Mesenchymal stem cell (in vitro differentiated cells and primary cell): ENCODE measurements around the gene RXRB.

Experiments used
- DNase-seq: peaks from one replicate; pipeline ENCODE4 v3.0.0-alpha.2; 2013
- H2AFZ ChIP-seq: one replicate; pipeline ENCODE4 v1.6.1; 2013; ENCODE audit warnings: low read depth, mild to moderate bottlenecking, control low read depth, inconsistent platforms, low read length, moderate library complexity
- H2AK5ac ChIP-seq: 2 replicates; pipeline ENCODE4 v1.6.1; 2013; ENCODE audit warnings: low read length, moderate library complexity, mild to moderate bottlenecking, inconsistent platforms; ENCODE audit not compliant: severe bottlenecking
- H2BK120ac ChIP-seq: one replicate; pipeline ENCODE4 v1.6.1; 2013; ENCODE audit warnings: low read depth, mild to moderate bottlenecking, inconsistent platforms, low read length, moderate library complexity
- H2BK12ac ChIP-seq, 2 experiments: one replicate each; pipeline ENCODE4 v1.6.1; 2013; ENCODE audit warnings: inconsistent platforms in 2 of 2, low read length in 2 of 2, mild to moderate bottlenecking in 2 of 2, moderate library complexity in 2 of 2, control low read depth in 1 of 2
- H2BK15ac ChIP-seq: one replicate; pipeline ENCODE4 v1.6.1; 2013; ENCODE audit warnings: mild to moderate bottlenecking, low read depth, inconsistent platforms; ENCODE audit not compliant: poor library complexity, severe bottlenecking
- H2BK5ac ChIP-seq: 2 replicates; pipeline ENCODE4 v1.6.1; 2013; ENCODE audit warnings: low read depth, mild to moderate bottlenecking, low read length, control low read depth, inconsistent platforms; ENCODE audit not compliant: poor library complexity, severe bottlenecking
- H3K14ac ChIP-seq, 2 experiments: one replicate each; pipeline ENCODE4 v1.6.1; 2013; ENCODE audit warnings: inconsistent platforms in 2 of 2, low read length in 2 of 2, control low read depth in 1 of 2, mild to moderate bottlenecking in 1 of 2, moderate library complexity in 1 of 2
- H3K18ac ChIP-seq, 2 experiments: one replicate each; pipeline ENCODE4 v1.6.1; 2013; ENCODE audit warnings: inconsistent platforms in 2 of 2, low read length in 2 of 2, control low read depth in 1 of 2, low read depth in 1 of 2, mild to moderate bottlenecking in 1 of 2
- H3K23ac ChIP-seq, 2 experiments: one replicate each; pipeline ENCODE4 v1.6.1; 2013; ENCODE audit warnings: inconsistent platforms in 2 of 2, low read length in 2 of 2, mild to moderate bottlenecking in 2 of 2, moderate library complexity in 2 of 2, control low read depth in 1 of 2
- H3K27ac ChIP-seq: 2 replicates; pipeline ENCODE4 v1.5.1; 2013; ENCODE audit warnings: mild to moderate bottlenecking, moderate library complexity, low read length, control low read depth, inconsistent platforms; ENCODE audit not compliant: poor library complexity, severe bottlenecking
- H3K27me3 ChIP-seq, 2 experiments: 2 replicates each; pipeline versions ENCODE4 v1.6.1 to v1.7.0; 2013; ENCODE audit warnings: low read length in 2 of 2, mild to moderate bottlenecking in 2 of 2, moderate library complexity in 2 of 2, control low read depth in 1 of 2, inconsistent platforms in 1 of 2; ENCODE audit not compliant: control insufficient read depth in 1 of 2, insufficient read depth in 1 of 2
- H3K36me3 ChIP-seq, 2 experiments: 2 replicates each; pipeline versions ENCODE4 v1.6.1 to v1.7.0; 2013; ENCODE audit warnings: low read length in 2 of 2, control low read depth in 1 of 2, inconsistent platforms in 1 of 2, low read depth in 1 of 2, mild to moderate bottlenecking in 1 of 2; ENCODE audit not compliant: insufficient read depth in 2 of 2, control insufficient read depth in 1 of 2
- H3K4ac ChIP-seq, 2 experiments: one replicate each; pipeline ENCODE4 v1.6.1; 2013; ENCODE audit warnings: inconsistent platforms in 2 of 2, low read length in 2 of 2, mild to moderate bottlenecking in 2 of 2, moderate library complexity in 2 of 2, control low read depth in 1 of 2, low read depth in 1 of 2
- H3K4me1 ChIP-seq: 2 replicates; pipeline ENCODE4 v1.6.1; 2013; ENCODE audit warnings: low read depth, low read length, control low read depth; ENCODE audit not compliant: control insufficient read depth, insufficient read depth
- H3K4me2 ChIP-seq: 2 replicates; pipeline ENCODE4 v1.6.1; 2013; ENCODE audit warnings: low read length, mild to moderate bottlenecking, inconsistent platforms; ENCODE audit not compliant: poor library complexity, severe bottlenecking
- H3K4me3 ChIP-seq, 2 experiments: 2 replicates each; pipeline versions ENCODE4 v1.5.1 to v1.7.0; 2013; ENCODE audit warnings: low read length in 2 of 2, mild to moderate bottlenecking in 2 of 2, control low read depth in 1 of 2, low read depth in 1 of 2; ENCODE audit not compliant: insufficient read depth in 1 of 2
- H3K79me1 ChIP-seq: replicated peaks from 2 replicates; pipeline ENCODE4 v1.6.1; 2013; ENCODE audit warnings: mild to moderate bottlenecking, control low read depth, low read length, inconsistent platforms; ENCODE audit not compliant: poor library complexity, severe bottlenecking
- H3K9ac ChIP-seq: 2 replicates; pipeline ENCODE4 v1.7.0; 2013; ENCODE audit warnings: mild to moderate bottlenecking, low read length, moderate library complexity
- H3K9me3 ChIP-seq: 2 replicates; pipeline ENCODE4 v1.7.0; 2013; ENCODE audit warnings: mild to moderate bottlenecking, low read length; ENCODE audit not compliant: control insufficient read depth
- H4K8ac ChIP-seq: one replicate; pipeline ENCODE4 v1.6.1; 2013; ENCODE audit warnings: inconsistent platforms, mild to moderate bottlenecking, low read length, moderate library complexity
- H4K91ac ChIP-seq: one replicate; pipeline ENCODE4 v1.6.1; 2013; ENCODE audit warnings: mild to moderate bottlenecking, low read length, inconsistent platforms
- WGBS: methylation state at CpG from one replicate; pipeline ENCODE4 v1.1.7; 2013; ENCODE audit warnings: mixed read lengths; 5-methylcytosine and 5-hydroxymethylcytosine counted together

Gene RXRB

DNA sequence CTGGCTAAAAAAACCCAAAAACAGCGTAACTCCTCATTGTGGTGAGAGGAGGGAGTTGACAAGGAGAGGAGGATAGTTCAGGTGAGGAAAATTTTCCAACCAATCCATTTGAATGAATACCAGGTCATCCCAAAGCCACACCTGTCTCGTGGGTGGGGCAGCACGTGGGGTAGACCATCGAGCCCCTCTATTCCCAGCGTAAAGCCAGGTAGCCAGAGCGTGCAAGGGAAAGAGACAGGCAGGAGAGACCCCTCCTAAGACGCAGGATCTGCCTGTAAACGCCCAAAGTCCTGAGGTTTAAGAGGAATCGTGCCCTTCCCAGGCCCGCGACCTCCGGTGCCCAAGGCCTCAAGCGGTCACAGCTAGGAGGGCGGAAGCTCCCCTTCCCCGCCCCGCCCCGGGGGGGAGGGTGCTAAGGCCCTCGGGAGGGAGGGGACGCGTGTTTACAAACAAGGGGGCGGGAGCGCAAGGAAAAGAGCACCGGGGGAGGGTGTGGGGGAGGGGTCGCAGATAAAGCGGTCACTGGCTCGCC, 712 bp downstream of the RXRB start:
- Histone ChIP-seq H3K9me3 (no peaks in the 10 kb centered on the region), H3K79me1 (peaks cover 25% of the 10 kb centered on the region), H2BK5ac (no peak overlapping the region), H4K8ac (peak overlapping the region; percentile 47), H3K18ac (peak overlapping the region; percentile 62 to 93), H3K9ac (peak overlapping the region; percentile 100), H3K4ac (peak overlapping the region; percentile 61 to 84), H2AFZ (no peak overlapping the region), H2BK12ac (no peak overlapping the region), H3K36me3 (peaks cover 49 to 53% of the 10 kb centered on the region in 2 experiments), H3K14ac (peak overlapping the region in 1 of 2 experiments; percentile 26), H3K23ac (peak overlapping the region in 1 of 2 experiments; percentile 36), H3K27me3 (no peaks in the 10 kb centered on the region), H2BK15ac (peak overlapping the region; percentile 98), H3K27ac (no peak overlapping the region), H3K4me2 (peak overlapping the region; percentile 82), H2BK120ac (peak overlapping the region; percentile 78), H3K4me3 (peak overlapping the region; percentile 81 to 98), H2AK5ac (peak overlapping the region; percentile 47), H3K4me1 (peaks cover 37% of the 10 kb centered on the region), H4K91ac (peak overlapping the region; percentile 58)
- WGBS, result 1% methylated on average over 17 of the region's 26 CpGs
- peak; percentile 79 for DNase-seq

DNA sequence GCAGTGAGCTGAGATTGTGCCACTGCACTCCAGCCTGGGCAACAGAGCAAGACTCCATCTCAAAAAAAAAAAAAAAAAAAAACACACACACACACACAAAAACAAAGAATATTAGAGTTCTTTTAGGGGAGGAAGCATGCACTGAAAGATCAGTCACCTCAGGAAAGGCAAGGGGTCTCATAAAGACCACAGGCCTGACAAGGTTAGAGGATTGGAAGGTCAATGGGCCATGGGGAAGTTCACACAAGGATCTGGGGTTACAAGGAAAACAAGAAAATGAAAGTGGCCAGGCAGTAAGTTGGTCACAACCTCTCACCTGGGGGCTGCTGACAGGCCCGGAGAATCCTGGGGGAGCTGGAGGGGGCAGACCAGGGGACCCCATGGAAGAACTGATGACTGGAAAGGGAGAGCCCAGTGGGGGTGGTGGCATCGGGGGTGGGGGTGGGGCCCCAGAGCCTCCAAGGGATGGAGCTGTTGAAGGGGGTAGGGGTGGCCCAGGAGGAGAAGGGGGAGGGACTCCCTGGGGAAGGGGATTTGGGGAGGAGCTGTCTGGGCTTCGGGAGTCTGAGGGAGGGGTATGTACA, 1.5 kb downstream of the RXRB start:
- Histone ChIP-seq H3K23ac (no peak overlapping the region), H3K4ac (no peak overlapping the region), H3K4me3 (peak overlapping the region; percentile 12 to 98), H3K4me2 (peak overlapping the region; percentile 82), H2BK15ac (no peak overlapping the region), H3K36me3 (peaks cover 56 to 58% of the 10 kb centered on the region in 2 experiments), H4K8ac (no peak overlapping the region), H3K14ac (no peak overlapping the region), H2AFZ (no peak overlapping the region), H2AK5ac (no peak overlapping the region), H2BK120ac (no peak overlapping the region), H3K27me3 (no peaks in the 10 kb centered on the region), H3K79me1 (peaks cover 25% of the 10 kb centered on the region), H3K18ac (no peak overlapping the region), H2BK12ac (no peak overlapping the region), H3K9me3 (no peaks in the 10 kb centered on the region), H3K27ac (no peak overlapping the region), H3K4me1 (peaks cover 34% of the 10 kb centered on the region), H2BK5ac (no peak overlapping the region), H4K91ac (no peak overlapping the region), H3K9ac (peak overlapping the region; percentile 100)
- DNase-seq, result no peak
- 60% methylated on average over 2 of the region's 3 CpGs for WGBS

DNA sequence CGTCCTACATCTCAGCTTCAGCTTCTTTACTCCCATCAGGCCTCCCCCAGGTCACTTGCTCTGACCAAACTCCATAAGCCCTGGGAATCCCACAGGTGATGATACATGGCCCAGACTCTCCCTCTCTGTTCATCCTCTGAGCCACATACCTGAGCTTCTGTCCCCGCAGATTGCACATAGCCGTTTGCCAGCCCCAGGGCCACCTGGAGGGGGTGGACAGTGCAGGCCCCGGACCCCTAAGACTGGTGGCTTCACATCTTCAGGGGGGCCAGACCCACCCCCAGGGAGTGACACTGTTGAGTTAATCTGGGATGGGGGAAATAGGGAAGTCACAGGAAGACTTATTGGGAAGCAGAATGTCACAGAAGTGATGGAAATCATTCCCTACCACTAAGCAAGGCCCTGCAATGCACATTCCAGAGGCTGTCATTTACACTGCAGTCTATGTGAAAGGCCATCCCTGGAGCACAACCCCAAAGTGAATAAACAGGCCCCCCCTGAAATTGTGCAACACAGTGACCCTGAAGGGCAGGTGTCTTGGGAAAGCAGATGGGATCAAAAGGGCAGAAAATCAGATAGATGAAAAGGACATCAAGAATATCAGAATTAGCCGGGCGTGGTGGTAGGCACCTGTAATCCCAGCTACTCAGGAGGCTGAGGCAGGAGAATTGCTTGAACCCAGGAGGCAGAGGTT, 2.2 kb downstream of the RXRB start:
- no peak overlapping the region for H3K27ac ChIP-seq
- H3K4me3 ChIP-seq, result peak overlapping the region in 1 of 2 experiments; percentile 51
- 90% methylated on average over 4 of the region's 6 CpGs for WGBS
- no peak overlapping the region for H4K91ac ChIP-seq
- H3K4me2 ChIP-seq, result peak overlapping the region; percentile 24
- H2BK12ac ChIP-seq, result peak overlapping the region in 1 of 2 experiments; percentile 12
- H3K36me3 ChIP-seq, result peaks cover 55% of the 10 kb centered on the region in 2 experiments
- H3K27me3 ChIP-seq, result no peaks in the 10 kb centered on the region
- H3K4ac ChIP-seq, result no peak overlapping the region
- H2BK15ac ChIP-seq, result no peak overlapping the region
- H3K18ac ChIP-seq, result no peak overlapping the region
- no peak overlapping the region for H2AK5ac ChIP-seq
- H4K8ac ChIP-seq, result no peak overlapping the region
- no peak overlapping the region for H3K14ac ChIP-seq
- DNase-seq, result no peak
- peaks cover 25% of the 10 kb centered on the region for H3K79me1 ChIP-seq
- H2BK120ac ChIP-seq, result no peak overlapping the region
- no peaks in the 10 kb centered on the region for H3K9me3 ChIP-seq
- no peak overlapping the region for H2AFZ ChIP-seq
- H3K9ac ChIP-seq, result peak overlapping the region; percentile 21
- no peak overlapping the region for H2BK5ac ChIP-seq
- peaks cover 28% of the 10 kb centered on the region for H3K4me1 ChIP-seq
- no peak overlapping the region for H3K23ac ChIP-seq

- Histone ChIP-seq H3K4me3 (no peak overlapping the region), H4K8ac (no peak overlapping the region), H2AFZ (no peak overlapping the region), H3K36me3 (peaks cover 48 to 49% of the 10 kb centered on the region in 2 experiments), H2BK15ac (no peak overlapping the region), H3K23ac (no peak overlapping the region), H3K14ac (no peak overlapping the region), H3K27ac (no peak overlapping the region), H3K27me3 (peaks cover 0 to 5% of the 10 kb centered on the region in 2 experiments), H3K9me3 (no peaks in the 10 kb centered on the region), H3K9ac (peak overlapping the region; percentile 49), H2AK5ac (no peak overlapping the region), H2BK12ac (no peak overlapping the region), H3K4me1 (peaks cover 33% of the 10 kb centered on the region), H3K18ac (no peak overlapping the region), H4K91ac (no peak overlapping the region), H3K79me1 (peaks cover 25% of the 10 kb centered on the region), H2BK5ac (no peak overlapping the region), H2BK120ac (no peak overlapping the region), H3K4ac (no peak overlapping the region), H3K4me2 (no peak overlapping the region)
- peak; percentile 80 for DNase-seq
- 60% methylated on average over 12 of the region's 12 CpGs for WGBS
Observed at GRCh38 chr6:33197431-33198048, 2.9 kb downstream of the RXRB start.
